Neural cell (in vitro differentiated cells): ENCODE results near the gene SEMA4B.

Experiments
- EP300 ChIP-seq: fragments of 450-650 bp; conservative IDR thresholded peaks from 2 replicates; pipeline ENCODE4 v1.6.1; 2014; ENCODE audit warnings: antibody characterized with exemption, mild to moderate bottlenecking, moderate library complexity; ENCODE audit not compliant: poor library complexity, severe bottlenecking
- MXI1 ChIP-seq: fragments of 450-650 bp; conservative IDR thresholded peaks from 2 replicates; pipeline ENCODE4 v1.6.1; 2014; ENCODE audit warnings: antibody characterized with exemption, mild to moderate bottlenecking; ENCODE audit not compliant: poor library complexity, severe bottlenecking
- POLR2AphosphoS5 ChIP-seq: IDR thresholded peaks from 2 replicates; pipeline ENCODE4 v1.6.1; 2012
- TF ChIP-seq, protein P1 (sequence below): fragments of 450-650 bp; IDR thresholded peaks from 2 replicates; pipeline ENCODE4 v1.5.1; 2014; ENCODE audit warnings: antibody characterized with exemption, mild to moderate bottlenecking, moderate library complexity; ENCODE audit not compliant: poor library complexity, severe bottlenecking

- TF ChIP-seq, protein P1, sequence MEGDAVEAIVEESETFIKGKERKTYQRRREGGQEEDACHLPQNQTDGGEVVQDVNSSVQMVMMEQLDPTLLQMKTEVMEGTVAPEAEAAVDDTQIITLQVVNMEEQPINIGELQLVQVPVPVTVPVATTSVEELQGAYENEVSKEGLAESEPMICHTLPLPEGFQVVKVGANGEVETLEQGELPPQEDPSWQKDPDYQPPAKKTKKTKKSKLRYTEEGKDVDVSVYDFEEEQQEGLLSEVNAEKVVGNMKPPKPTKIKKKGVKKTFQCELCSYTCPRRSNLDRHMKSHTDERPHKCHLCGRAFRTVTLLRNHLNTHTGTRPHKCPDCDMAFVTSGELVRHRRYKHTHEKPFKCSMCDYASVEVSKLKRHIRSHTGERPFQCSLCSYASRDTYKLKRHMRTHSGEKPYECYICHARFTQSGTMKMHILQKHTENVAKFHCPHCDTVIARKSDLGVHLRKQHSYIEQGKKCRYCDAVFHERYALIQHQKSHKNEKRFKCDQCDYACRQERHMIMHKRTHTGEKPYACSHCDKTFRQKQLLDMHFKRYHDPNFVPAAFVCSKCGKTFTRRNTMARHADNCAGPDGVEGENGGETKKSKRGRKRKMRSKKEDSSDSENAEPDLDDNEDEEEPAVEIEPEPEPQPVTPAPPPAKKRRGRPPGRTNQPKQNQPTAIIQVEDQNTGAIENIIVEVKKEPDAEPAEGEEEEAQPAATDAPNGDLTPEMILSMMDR: no peak
- TF ChIP-seq MXI1: no peak
- TF ChIP-seq EP300: no peak
- no peak for TF ChIP-seq POLR2AphosphoS5
These were observed 63.5 kb downstream of the SEMA4B start for GRCh38 chr15:90264671-90265070.
